A549 (cell line): Measurements from ENCODE around the gene ERCC8.

Experiments
- CHD2 ChIP-seq: fragments of 150-350 bp; IDR thresholded peaks from 2 replicates; pipeline ENCODE4 v1.6.1; 2014; ENCODE audit warnings: low read length; ENCODE audit not compliant: partially characterized antibody
- CTCF ChIP-seq: fragments of >200 bp; sonication (Bioruptor Twin); formaldehyde crosslinking; IDR thresholded peaks from 3 replicates; pipeline ENCODE4 v1.5.1; 2016
- HEYL ChIP-seq: fragments of 250-450 bp; sonication (Bioruptor Pico); IDR thresholded peaks from 2 replicates; pipeline ENCODE4 v1.8.0; 2021; ENCODE audit warnings: mild to moderate bottlenecking, moderate library complexity
- HOXA7 ChIP-seq: fragments of 250-450 bp; sonication (Bioruptor Pico); IDR thresholded peaks from 2 replicates; pipeline ENCODE4 v1.5.0; 2020; ENCODE audit warnings: mild to moderate bottlenecking, moderate library complexity
- MAX ChIP-seq: IDR thresholded peaks from 2 replicates; pipeline ENCODE4 v1.6.1; 2012
- MAZ ChIP-seq: fragments of 150-350 bp; IDR thresholded peaks from 2 replicates; pipeline ENCODE4 v1.6.1; 2014; ENCODE audit warnings: antibody characterized with exemption, low read depth, low read length, borderline replicate concordance
- POLR2A ChIP-seq: IDR thresholded peaks from 2 replicates; pipeline ENCODE4 v1.6.1; 2012; ENCODE audit warnings: mild to moderate bottlenecking, low read length
- RAD21 ChIP-seq, 2 experiments: fragments of >200 bp in 1 of 2; sonication (Bioruptor Twin) in 1 of 2; formaldehyde crosslinking in 1 of 2; IDR thresholded peaks in 1 of 2; conservative IDR thresholded peaks in 1 of 2; 2 replicates in 1 of 2; 3 replicates in 1 of 2; pipeline ENCODE4 v1.6.1; 2012 to 2018; ENCODE audit warnings: inconsistent platforms in 1 of 2
- SMC3 ChIP-seq: fragments of >200 bp; sonication (Bioruptor Twin); formaldehyde crosslinking; IDR thresholded peaks from 3 replicates; pipeline ENCODE4 v1.6.1; 2018; ENCODE audit warnings: inconsistent platforms
- ZC3H11A ChIP-seq: fragments of 450-650 bp; IDR thresholded peaks from 2 replicates; pipeline ENCODE4 v1.6.1; 2014; ENCODE audit warnings: antibody characterized with exemption, mild to moderate bottlenecking
- TF ChIP-seq, protein P1 (sequence below): IDR thresholded peaks from 2 replicates; pipeline ENCODE4 v1.6.1; 2012; ENCODE audit warnings: low read depth, borderline replicate concordance

GRCh38 chr5:60843936-60844905 lies 100.6 kb downstream of the ERCC8 start, which contains the start of gene ELOVL7:
- TF ChIP-seq, protein P1, sequence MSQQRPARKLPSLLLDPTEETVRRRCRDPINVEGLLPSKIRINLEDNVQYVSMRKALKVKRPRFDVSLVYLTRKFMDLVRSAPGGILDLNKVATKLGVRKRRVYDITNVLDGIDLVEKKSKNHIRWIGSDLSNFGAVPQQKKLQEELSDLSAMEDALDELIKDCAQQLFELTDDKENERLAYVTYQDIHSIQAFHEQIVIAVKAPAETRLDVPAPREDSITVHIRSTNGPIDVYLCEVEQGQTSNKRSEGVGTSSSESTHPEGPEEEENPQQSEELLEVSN: no peak; the same call in 1 of the 2 replicates
- TF ChIP-seq HOXA7: no peak
- TF ChIP-seq CTCF: peak; percentile 52
- no peak for TF ChIP-seq MAX
- no peak for TF ChIP-seq HEYL (CRISPR knock-in tag)
- no peak; the same call in none of the 2 replicates for TF ChIP-seq POLR2A
- TF ChIP-seq SMC3: peak; percentile 61; the same call in 2 of the 3 replicates
- no peak for TF ChIP-seq ZC3H11A
- TF ChIP-seq RAD21 (conservative IDR thresholded peaks at IDR 0.05 in 1 of 2, IDR thresholded peaks at IDR 0.05 in 1 of 2): peak; percentile 20 to 58; a peak in 4 of 5 replicates
- TF ChIP-seq MAZ: no peak
- TF ChIP-seq CHD2: no peak
